Glomerular visceral epithelial cell (primary cell): ENCODE measurements around the gene TBX2.

Experiments
- DNase-seq: peaks from one replicate; pipeline ENCODE4 v3.0.0-alpha.2; 2016; ENCODE audit errors: extremely low spot score

TBX2 gene

GRCh38 chr17:61402073-61402541, 2.5 kb downstream of the TBX2 start:
- no peak for DNase-seq

GRCh38 chr17:61402978-61403800, 3.5 kb downstream of the TBX2 start:
- DNase-seq: no peak

- DNase-seq: no peak
Measured at GRCh38 chr17:61403801-61404662, 4.4 kb downstream of the TBX2 start.

GRCh38 chr17:61404663-61404912, 4.9 kb downstream of the TBX2 start:
- DNase-seq: no peak

- no peak for DNase-seq
Measured at GRCh38 chr17:61404913-61405685, 5.5 kb downstream of the TBX2 start.

GRCh38 chr17:61405686-61406536, 6.3 kb downstream of the TBX2 start:
- DNase-seq: no peak

GRCh38 chr17:61406537-61406845, 6.8 kb downstream of the TBX2 start:
- DNase-seq: no peak

- DNase-seq: no peak
Measured at GRCh38 chr17:61406971-61407911, 7.6 kb downstream of the TBX2 start.

GRCh38 chr17:61408151-61409041, 8.8 kb downstream of the TBX2 start:
- no peak for DNase-seq

- peak; percentile 61 for DNase-seq
Measured at GRCh38 chr17:61409301-61410112, 9.9 kb downstream of the TBX2 start.

GRCh38 chr17:61410141-61411010, 10.7 kb downstream of the TBX2 start:
- no peak for DNase-seq

GRCh38 chr17:61411011-61411260, 11.3 kb downstream of the TBX2 start:
- no peak for DNase-seq

- DNase-seq: peak; percentile 25
Measured at GRCh38 chr17:61411261-61412142, 11.9 kb downstream of the TBX2 start.

- DNase-seq: peak; percentile 81
Measured at GRCh38 chr17:61412143-61412859, 12.7 kb downstream of the TBX2 start.

GRCh38 chr17:61412860-61413660, 13.4 kb downstream of the TBX2 start:
- no peak for DNase-seq
